AG04450 (cell line): ENCODE results near the gene GLRX2. TPM values are rescaled to one million over a fixed set of nuclear protein-coding genes. Genes with fewer than 3 reads are reported as not detected.
"Not testable (repeated sequence)": the region's sequence is repeated elsewhere in the genome, so short reads cannot be mapped to it uniquely, and the experiment has no call there.

Experiments used
- CTCF ChIA-PET: fragments of 300-600, 350-600 bp; formaldehyde crosslinking; extraction: SDS; loops from one replicate; lab custom pipeline; 2022; ENCODE audit warnings: antibody characterized with exemption, inconsistent platforms; lab: Charles Lee
- POLR2A ChIA-PET: fragments of 350-600 bp; formaldehyde crosslinking; extraction: SDS; loops from one replicate; lab custom pipeline; 2021; ENCODE audit warnings: antibody characterized with exemption, inconsistent platforms; lab: Yijun Ruan, JAX
- DNase-seq: peaks from one replicate; pipeline ENCODE4 v3.0.0-alpha.2; 2011; ENCODE audit warnings: low read depth, low spot score
- H3K27ac ChIP-seq: one replicate; pipeline ENCODE4 v1.5.1; 2012; ENCODE audit warnings: low read depth, low read length, control low read depth
- H3K27me3 ChIP-seq: one replicate; pipeline ENCODE4 v1.6.0; 2012; ENCODE audit warnings: low read length; ENCODE audit not compliant: control insufficient read depth, insufficient read depth
- H3K4me3 ChIP-seq: 2 replicates; pipeline ENCODE4 v1.5.1; 2011; ENCODE audit warnings: mild to moderate bottlenecking, low read depth, low read length, control low read depth
- H3K9me3 ChIP-seq: 2 replicates; pipeline ENCODE4 v1.5.1; 2012; ENCODE audit warnings: low read length; ENCODE audit not compliant: control insufficient read depth, insufficient read depth
- polyA plus RNA-seq: library from polyadenylated mRNA; depleted of rRNA; stranded (reverse); fragments of >200 nt; gene quantifications from 2 replicates; pipeline ENCODE4 v1.2.3, GENCODE V29; 2011
- TF ChIP-seq, protein P1 (sequence below): IDR thresholded peaks from 2 replicates; pipeline ENCODE4 v1.5.1; 2011; ENCODE audit warnings: low read depth, low read length, control low read depth, inconsistent platforms

GLRX2 gene
- polyA plus RNA-seq, 1 experiment = 33.5 TPM

DNA sequence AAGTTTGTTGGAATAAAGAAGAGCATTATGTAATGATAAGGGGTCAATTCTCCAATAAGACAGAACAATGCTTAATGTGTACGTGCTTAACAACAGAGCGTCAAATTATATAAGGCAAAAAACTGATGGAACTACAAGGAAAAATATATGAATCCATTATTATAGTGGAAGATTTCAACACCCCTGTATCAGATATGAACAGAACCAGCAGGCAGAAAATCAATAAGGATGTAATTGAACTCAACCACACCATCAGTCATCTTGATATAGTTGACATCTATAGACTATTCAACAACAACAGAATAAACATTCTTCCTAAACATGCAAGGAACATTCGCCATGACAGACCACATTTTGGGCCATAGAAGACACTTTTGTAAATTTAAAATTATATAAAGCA, 13.0 kb upstream of the GLRX2 start:
- H3K27me3 ChIP-seq = no peaks in the 10 kb centered on the region
- TF ChIP-seq, protein P1, sequence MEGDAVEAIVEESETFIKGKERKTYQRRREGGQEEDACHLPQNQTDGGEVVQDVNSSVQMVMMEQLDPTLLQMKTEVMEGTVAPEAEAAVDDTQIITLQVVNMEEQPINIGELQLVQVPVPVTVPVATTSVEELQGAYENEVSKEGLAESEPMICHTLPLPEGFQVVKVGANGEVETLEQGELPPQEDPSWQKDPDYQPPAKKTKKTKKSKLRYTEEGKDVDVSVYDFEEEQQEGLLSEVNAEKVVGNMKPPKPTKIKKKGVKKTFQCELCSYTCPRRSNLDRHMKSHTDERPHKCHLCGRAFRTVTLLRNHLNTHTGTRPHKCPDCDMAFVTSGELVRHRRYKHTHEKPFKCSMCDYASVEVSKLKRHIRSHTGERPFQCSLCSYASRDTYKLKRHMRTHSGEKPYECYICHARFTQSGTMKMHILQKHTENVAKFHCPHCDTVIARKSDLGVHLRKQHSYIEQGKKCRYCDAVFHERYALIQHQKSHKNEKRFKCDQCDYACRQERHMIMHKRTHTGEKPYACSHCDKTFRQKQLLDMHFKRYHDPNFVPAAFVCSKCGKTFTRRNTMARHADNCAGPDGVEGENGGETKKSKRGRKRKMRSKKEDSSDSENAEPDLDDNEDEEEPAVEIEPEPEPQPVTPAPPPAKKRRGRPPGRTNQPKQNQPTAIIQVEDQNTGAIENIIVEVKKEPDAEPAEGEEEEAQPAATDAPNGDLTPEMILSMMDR = no peak
- DNase-seq = no peak
- no peak overlapping the region for H3K4me3 ChIP-seq
- H3K9me3 ChIP-seq = no peaks in the 10 kb centered on the region
- CTCF ChIA-PET = no interaction called here
- H3K27ac ChIP-seq = no peak overlapping the region
- POLR2A ChIA-PET = no interaction called here

DNA sequence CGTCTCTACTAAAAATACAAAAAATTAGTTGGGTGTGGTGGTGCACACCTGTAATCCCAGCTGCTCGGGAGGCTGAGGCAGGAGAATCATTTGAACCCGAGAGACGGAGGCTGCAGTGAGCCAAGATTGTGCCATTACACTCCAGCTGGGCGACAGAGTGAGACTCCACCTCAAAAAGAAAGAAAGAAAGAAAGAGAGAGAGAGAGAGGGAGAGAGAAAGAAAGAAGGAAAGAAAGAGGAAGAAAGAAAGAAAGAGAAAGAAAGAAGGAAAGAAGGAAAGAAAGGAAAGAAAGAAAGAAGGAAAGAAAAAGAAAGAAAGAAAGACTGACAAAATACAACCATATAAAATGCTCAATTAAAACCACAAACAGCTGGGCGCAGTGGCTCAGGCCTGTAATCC, 12.0 kb upstream of the GLRX2 start:
- H3K9me3 ChIP-seq, H3K27me3 ChIP-seq, H3K27ac ChIP-seq, H3K4me3 ChIP-seq, DNase-seq, POLR2A ChIA-PET, CTCF ChIA-PET: not testable (repeated sequence)

DNA sequence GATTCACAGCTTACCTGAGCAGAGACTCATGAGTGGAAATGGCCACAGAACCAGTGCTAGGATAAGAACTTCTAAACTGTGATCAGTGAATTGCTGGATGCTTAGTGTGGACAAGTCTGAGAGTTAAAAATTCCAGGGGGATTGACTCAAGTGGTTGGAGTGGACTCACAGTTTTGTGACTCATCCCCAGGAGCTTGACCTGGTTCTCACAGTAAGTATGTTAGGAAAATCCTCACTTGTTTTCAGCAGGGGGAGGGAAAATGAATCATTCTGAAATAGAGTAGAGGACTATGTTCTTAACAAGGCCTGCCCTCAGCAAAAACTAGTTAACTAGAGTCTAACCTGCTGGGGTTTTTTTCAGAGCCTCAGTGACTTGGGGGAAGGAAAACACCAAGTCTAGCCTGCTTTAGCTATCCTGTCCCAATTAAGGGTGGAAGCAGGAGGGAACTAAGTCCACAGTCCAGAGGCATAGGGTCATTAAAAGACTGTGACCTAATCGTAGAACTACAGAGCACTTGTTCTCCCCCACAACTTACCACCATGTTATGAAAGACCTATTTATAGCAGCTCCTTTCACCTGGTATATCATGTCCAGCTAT, 10.5 kb upstream of the GLRX2 start:
- ChIA-PET CTCF (interaction anchor here (0.8 to 0.9 kb wide), 2 partner anchors 11 to 624 kb away, joined by 3 to 4 read pairs; partner anchors contain the start of gene GLRX2), POLR2A (interaction anchor here (0.8 to 1.4 kb wide), 3 partner anchors 11 to 308 kb away, joined by 3 to 6 read pairs (median 3); partner anchors contain the start of genes GLRX2 and UCHL5)
- no peaks in the 10 kb centered on the region for H3K9me3 ChIP-seq
- H3K27me3 ChIP-seq = no peaks in the 10 kb centered on the region
- peak; percentile 97 for DNase-seq
- TF ChIP-seq, protein P1 = no peak
- H3K4me3 ChIP-seq = peak overlapping the region; percentile 23; the same call in 1 of the 2 replicates
- H3K27ac ChIP-seq = peak overlapping the region; percentile 83

DNA sequence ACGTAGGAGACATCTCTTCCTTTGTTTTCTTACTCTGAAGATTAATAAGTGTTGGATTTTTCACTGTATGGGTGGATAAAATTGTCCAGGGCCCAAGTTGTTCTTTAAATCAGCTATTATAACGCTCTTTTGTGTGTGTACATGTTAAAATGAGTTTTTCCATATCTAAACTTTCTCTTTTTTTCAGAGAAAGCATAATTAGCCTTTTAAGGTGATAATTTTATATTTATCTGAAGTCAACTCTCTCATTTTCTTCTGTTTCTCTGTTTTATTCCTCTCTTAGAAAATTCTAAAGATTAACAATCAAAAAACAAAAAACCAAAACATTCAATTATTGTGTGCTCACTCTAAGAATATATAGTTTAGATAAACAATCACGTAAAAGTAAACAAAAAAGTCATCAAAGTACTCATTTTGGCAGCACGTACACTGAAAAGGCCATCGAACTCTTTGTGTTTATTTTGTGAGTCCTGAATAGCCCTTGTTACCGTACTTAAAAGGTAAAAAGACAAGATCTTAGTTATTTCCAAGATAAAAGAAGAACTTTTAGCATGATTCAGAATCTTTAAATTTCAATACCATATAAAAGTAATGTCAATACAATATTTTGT, 9.4 kb upstream of the GLRX2 start:
- peak overlapping the region; percentile 2; the same call in 1 of the 2 replicates for H3K4me3 ChIP-seq
- TF ChIP-seq, protein P1 = no peak
- no peak overlapping the region for H3K27ac ChIP-seq
- no peaks in the 10 kb centered on the region for H3K9me3 ChIP-seq
- no peak for DNase-seq
- POLR2A ChIA-PET = no interaction called here
- no peaks in the 10 kb centered on the region for H3K27me3 ChIP-seq
- CTCF ChIA-PET = no interaction called here

DNA sequence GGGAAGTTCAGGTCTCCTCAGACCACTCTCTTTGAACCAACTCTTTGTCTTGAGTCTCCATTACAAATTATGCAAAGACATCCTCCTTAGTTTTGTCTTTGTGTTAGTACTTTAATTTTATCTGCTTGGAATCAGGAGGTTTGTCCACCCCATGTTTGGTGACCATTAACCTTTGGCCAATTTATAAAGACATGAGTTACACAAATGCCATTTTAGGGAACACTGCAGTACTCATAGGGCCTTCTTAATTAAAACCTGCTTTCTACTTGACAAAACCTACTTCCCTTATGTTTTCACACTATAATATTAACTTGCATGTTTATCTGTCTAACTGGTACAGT, 8.7 kb upstream of the GLRX2 start:
- CTCF ChIA-PET = interaction anchor here (1.0 kb wide), 1 partner anchor 9 kb away, joined by 3 read pairs; the partner anchor contains the start of gene GLRX2
- no peak overlapping the region for H3K27ac ChIP-seq
- no peak for DNase-seq

More for the DNA sequence above, 8.7 kb upstream of the GLRX2 start:
- TF ChIP-seq, protein P1 = no peak
- Histone ChIP-seq H3K4me3 (no peak overlapping the region), H3K9me3 (no peaks in the 10 kb centered on the region), H3K27me3 (no peaks in the 10 kb centered on the region)
- POLR2A ChIA-PET = no interaction called here
